Measurements from ENCODE around the gene BBS9.

Gene BBS9

DNA sequence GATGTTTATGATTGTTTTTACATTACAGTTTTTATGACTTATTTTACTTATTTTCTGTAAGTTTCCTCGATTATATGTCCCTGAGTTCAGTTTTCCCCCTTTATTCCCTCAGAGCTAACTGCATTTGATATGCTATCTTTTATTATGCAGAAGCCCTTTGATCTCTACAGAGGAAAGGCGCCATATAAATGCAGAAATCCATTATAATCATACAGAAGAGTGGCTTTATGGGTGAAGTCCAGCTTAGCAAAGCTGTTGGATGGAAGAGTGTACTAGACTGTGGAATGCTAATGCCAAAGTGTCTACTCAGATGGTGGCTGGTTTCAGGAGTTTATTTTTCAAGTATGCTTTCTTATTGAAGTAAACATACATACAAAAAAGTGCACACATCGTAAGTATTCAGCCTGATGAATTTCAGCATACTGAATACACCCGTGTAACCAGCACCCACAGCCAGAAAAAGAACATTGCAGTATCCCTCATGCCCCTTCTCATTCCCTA is 517.6 kb downstream of the BBS9 start:
- no peaks in the 10 kb centered on the region for H3K36me3 ChIP-seq (ENCODE audit: insufficient read depth, low read length)
- no peaks in the 10 kb centered on the region for H3K4me1 ChIP-seq (ENCODE audit: insufficient read depth, low read length)
- H2AFZ ChIP-seq (ENCODE audit: low read depth, low read length) = no peak overlapping the region
- H3K9me3 ChIP-seq (ENCODE audit: low read length) = no peaks in the 10 kb centered on the region
- no peaks in the 10 kb centered on the region for H3K27me3 ChIP-seq (ENCODE audit: insufficient read depth, low read length)
- H3K4me3 ChIP-seq (ENCODE audit: low read length) = no peak overlapping the region

DNA sequence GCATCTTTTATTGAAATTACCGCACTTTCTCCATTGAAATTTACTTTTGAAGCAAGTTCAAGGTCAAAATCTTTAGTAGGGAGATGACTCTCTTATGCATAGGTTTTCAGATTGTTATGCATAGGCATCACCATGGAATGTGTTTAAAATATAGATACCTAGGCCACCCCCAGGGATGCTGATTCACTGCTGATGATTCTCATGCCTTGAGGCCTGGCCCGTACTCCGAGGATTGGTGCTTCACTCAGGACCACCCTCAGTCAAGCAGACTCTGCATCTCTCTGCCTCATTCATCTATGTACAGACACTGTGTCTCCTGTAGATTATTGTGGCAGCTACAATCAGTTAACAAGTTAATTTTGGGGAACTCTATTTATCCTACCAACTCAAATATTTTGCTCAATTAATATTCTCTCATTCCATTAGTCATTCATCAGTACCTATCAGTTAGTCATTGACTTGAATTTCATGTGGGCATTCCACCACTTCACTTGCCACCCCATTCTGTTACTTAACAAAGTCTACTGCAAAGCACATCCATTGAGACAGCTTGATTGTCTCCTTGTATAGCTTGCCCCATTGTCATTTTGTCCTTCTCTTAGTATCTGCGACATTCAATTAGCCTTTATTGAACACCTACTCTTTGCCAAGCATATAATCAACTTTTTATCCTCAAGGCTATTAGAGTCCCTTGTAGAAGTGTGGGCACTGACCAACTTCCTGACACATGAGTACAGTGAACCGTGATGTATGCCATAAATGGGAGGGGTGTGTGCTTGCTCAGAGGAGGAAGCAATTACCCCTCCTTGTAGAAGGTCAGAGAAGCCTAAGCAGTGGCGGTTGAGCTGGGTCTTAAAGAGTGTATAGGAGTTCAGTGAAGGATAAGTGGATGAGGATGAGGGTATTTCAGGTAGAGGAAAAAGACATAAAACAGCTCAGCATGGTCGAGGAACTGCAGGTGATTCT is 520.4 kb downstream of the BBS9 start:
- no peak overlapping the region for H3K4me3 ChIP-seq (ENCODE audit: low read length)
- no peak overlapping the region for H2AFZ ChIP-seq (ENCODE audit: low read depth, low read length)
- H3K27me3 ChIP-seq (ENCODE audit: insufficient read depth, low read length) = no peaks in the 10 kb centered on the region
- no peaks in the 10 kb centered on the region for H3K4me1 ChIP-seq (ENCODE audit: insufficient read depth, low read length)
- no peaks in the 10 kb centered on the region for H3K36me3 ChIP-seq (ENCODE audit: insufficient read depth, low read length)
- H3K9me3 ChIP-seq (ENCODE audit: low read length) = no peaks in the 10 kb centered on the region

DNA sequence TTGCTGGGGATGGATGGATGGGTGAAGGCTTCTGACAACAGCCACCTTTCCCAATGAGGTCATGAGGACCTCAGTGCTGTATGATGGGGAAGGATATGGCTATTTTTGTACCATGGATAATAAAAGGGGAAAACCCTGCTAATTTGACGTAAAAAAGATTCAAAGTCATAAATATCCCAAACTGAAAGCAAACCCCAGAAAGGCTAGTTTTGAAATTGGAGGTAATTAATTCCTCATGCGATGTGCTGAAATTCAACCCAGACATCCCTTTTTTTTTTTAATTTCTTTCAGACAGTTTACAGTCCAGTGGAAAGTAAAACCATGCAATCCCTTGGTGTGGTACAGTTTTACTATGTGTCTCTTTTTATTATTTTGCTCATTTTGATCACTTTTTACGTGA is 521.5 kb downstream of the BBS9 start:
- Histone ChIP-seq H3K9me3 (ENCODE audit: low read length) (no peaks in the 10 kb centered on the region), H3K4me3 (ENCODE audit: low read length) (no peak overlapping the region), H3K36me3 (ENCODE audit: insufficient read depth, low read length) (no peaks in the 10 kb centered on the region), H3K4me1 (ENCODE audit: insufficient read depth, low read length) (no peaks in the 10 kb centered on the region), H3K27me3 (ENCODE audit: insufficient read depth, low read length) (no peaks in the 10 kb centered on the region), H2AFZ (ENCODE audit: low read depth, low read length) (no peak overlapping the region)

DNA sequence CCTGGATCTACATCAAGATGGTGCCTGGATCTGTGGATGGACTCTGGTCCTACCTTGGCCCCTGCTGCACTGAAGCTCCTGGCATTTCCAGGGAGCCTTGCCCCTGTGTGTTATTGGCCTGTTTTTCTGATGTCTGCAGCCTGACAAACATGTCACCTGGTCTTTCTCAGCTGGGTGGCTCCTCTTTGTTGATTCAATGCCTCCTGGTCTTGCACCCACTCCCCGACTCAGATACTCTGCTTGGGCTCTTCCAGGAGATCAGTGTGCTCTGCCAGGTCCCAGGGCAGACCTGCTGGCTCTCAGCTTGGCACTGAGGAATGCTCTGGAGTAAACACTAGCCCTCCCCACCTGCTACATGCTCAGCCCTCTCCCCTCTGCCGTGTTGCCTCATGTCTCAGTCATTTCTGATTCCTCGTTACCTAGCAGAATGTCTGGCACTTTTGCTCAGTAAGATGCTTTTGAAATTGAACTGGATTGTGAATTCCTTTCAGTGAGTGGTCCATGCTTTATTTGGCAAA is 522.7 kb downstream of the BBS9 start:
- no peak overlapping the region for H3K4me3 ChIP-seq (ENCODE audit: low read length)

DNA sequence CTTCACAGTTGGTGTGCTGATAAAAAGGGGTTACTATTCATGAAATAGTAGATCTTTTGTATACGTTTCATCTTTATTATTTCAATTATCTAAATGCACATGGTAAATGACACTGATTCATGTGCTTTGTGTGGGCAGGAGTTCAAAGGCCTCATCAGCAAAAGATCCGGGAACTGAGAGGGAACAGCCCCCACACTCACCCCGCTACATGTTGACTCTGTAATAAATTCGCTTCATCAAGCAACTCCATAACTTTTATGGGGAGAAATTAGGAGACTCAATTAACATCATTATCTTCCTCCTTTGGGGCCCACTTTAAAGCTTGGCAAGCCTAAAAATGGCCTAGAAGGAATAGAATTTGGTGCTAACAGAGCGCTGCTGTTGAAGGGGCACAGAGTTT is 525.3 kb downstream of the BBS9 start:
- Histone ChIP-seq H3K4me3 (ENCODE audit: low read length) (no peak overlapping the region), H3K4me1 (ENCODE audit: insufficient read depth, low read length) (no peaks in the 10 kb centered on the region)

More for the DNA sequence above, 522.7 kb downstream of the BBS9 start:
- no peaks in the 10 kb centered on the region for H3K4me1 ChIP-seq (ENCODE audit: insufficient read depth, low read length)
- no peaks in the 10 kb centered on the region for H3K27me3 ChIP-seq (ENCODE audit: insufficient read depth, low read length)
- no peak overlapping the region for H2AFZ ChIP-seq (ENCODE audit: low read depth, low read length)
- no peaks in the 10 kb centered on the region for H3K36me3 ChIP-seq (ENCODE audit: insufficient read depth, low read length)
- H3K9me3 ChIP-seq (ENCODE audit: low read length) = no peaks in the 10 kb centered on the region

More for the DNA sequence above, 525.3 kb downstream of the BBS9 start:
- Histone ChIP-seq H3K36me3 (ENCODE audit: insufficient read depth, low read length) (no peaks in the 10 kb centered on the region), H3K27me3 (ENCODE audit: insufficient read depth, low read length) (no peaks in the 10 kb centered on the region), H3K9me3 (ENCODE audit: low read length) (no peaks in the 10 kb centered on the region), H2AFZ (ENCODE audit: low read depth, low read length) (no peak overlapping the region)
